ENCODE results near the gene SYNJ2.
"Not testable (repeated sequence)": the region's sequence is repeated elsewhere in the genome, so short reads cannot be mapped to it uniquely, and the experiment has no call there.

The SYNJ2 gene

DNA sequence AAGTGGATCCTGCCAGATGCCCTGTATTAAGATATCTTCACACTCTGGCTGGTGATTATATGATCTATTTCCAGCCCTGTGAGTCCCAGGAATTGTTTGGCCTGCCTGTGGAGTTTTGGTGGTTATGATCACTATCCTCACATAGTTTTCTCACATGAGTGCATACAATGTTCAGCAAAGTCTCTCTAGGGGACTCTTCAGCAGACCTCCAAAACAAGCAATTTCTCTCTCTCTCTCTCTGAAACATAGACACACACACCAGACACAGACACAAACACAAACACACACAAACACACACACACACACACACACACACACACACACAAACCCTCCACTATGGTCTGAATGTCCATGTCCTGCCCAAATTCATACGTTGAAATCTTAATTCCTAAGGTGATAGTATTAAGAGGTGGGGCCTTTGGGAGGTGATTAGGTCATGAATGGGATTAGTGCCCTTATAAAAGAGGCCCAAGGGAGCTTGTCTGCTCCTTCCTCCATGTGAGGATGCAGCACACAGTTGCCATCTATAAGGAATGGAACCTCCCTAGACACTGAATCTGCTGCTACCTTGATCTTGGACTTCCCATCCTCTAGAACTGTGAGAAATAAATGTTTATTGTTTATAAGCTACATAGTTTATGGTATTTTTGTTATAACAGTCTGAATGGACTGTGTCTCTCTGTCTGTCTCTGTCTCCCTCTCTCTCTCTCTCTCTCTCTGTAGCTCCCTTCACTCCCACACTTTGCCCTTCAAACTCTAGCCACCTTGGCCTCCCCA, 22.0 kb upstream of the SYNJ2 start:
- DNase-seq, result no peak

DNA sequence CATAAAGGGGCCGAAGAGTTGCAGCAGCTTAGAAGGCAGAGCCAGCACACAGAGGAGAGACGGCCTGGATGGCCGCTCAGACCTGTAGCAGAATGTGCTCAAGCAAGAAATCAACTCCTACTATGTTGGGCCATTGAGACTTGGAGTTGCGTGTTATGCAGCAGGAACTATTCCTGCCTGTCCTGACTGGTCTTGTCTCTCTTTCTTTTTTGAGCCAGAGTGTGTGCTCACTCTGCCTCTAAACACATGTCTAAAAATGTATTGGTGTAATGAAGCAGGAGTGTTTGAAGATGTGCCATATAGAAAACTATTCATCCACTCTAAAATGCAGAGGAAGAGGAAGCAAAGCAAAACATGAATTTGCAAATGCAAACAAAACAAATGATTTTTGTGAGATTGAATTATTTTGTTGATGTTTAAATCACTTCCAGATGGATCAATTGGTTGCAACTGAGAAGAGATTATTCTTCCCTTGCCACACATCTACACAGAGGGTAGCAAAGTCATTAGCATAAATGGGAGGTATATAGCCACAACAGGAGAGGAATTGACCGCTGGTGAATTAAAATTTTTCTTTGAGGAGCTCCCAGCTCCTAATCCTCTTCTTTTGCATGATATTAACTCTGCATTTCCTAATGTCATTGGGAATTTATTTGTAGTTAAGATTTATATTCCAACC, 20.4 kb upstream of the SYNJ2 start:
- DNase-seq, result no peak

DNA sequence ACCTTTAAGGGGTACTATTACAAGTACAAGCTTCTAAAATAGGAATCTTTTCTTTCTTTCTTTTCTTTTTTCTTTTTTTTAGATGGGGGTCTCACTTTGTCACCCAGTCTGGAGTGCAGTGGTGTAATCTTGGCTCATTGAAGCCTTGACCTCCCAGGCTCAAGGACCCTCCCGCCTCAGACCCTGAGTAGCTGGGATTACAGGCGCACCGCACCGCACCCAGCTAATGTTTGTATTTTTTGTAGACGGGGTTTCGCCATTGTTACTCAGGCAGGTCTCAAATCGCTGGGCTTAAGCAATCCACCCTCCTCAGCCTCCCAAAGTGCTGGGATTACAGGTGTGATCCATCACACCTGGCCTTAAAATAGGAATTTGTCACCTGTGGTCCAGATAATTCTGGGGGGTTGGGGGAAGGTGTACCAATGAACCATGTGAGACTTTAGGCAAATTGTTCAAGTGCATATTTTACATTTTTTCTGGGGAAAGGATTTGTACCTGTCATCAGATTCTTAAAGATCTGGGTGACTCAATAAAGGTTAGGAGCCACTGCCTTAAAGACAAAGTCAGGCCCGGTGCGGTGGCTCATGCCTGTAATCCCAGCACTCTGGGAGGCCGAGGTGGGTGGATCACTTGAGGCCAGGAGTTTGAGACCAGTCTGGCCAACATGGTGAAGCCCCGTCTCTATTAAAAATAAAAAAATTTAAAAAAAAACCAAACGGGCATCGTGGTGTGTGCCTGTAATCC, 19.7 kb upstream of the SYNJ2 start:
- no peak for DNase-seq

DNA sequence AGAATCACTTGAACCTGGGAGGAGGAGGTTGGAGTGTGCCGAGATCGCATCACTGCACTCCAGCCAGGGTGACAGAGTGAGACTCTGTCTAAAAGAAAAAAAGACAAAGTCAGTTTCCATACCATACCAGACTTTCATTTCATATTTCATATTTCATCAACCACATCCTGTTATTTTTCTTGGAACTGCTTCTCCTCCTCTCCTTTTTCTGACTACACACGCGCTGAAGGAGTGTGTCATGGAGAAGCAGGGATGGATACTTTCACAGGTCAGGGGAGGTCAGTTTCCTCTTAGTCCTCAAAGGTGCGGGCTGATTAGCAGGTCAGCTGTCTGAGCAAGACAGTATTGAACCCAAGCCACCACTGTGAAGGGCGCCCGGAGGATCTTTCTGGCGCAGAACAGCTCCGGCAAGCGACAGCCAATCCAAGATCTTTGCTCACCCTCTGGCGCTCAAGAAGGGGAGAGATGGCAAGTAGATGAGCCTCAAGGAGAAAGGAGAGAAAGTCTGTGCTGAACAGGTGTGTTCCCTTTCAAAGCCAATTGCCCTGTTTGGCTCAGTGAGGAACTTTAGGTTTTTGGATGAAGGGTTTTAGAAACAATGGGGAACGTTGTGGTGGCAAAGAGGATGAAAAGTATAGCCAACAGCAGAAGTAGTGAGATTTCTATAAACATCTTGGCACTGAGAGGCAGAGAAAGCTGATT, 18.9 kb upstream of the SYNJ2 start:
- DNase-seq, result no peak

DNA sequence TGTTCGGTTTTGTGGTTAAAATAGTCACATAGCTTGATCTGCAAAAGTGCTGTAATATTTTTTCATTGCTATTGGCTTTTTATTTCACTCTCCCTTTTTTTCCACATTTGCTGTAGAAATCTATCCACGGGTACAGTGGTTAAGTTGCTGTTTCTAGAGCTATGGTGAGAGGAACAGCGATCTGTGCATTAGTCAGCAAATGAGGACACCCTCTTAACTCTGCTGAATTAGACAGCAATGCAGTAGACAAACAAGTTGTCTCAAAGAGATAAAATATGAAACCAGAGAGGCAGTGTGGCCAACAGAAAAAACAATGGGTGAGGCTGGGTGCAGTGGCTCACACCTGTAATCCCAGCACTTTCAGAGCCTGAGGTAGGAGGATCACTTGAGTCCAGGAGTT, 17.6 kb upstream of the SYNJ2 start:
- no peak for DNase-seq

DNA sequence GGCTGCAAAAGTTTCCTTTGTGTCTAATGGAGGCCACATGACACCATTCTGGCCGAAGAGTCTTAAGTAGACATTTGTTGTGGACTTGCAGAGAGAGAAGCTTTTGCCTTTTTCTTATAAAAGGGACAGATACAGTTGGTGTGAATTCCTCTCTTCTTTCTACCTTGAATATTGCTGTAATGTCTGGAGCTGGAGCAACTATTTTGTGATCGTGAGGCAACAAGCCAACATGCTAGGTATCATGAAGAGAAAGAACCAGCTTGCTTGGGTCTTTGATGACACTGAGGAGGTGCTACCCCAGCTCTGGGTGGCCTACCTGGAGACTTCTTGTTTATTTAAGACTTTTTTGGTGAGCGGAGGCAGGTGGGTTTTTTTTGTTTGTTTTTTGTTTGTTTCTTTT, 16.3 kb upstream of the SYNJ2 start:
- DNase-seq, result no peak

DNA sequence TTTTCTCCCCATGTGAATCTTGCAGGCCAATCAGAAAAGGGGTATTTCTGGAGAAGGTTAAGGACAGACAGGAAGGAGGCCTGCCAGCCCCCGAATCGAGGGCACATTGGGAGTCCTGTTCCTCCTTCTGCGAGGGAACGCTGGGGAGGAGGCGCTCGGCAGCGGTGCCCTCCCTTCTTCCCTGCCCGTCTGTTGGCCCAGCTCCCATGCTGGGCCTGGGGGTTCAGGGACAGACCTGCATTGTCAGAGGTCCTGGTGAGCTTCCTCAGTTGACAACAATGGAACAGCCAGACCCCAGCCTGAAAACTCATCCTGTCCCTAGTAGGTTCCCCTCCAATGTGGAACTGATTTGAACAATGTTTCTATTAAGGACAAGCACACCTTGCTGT, 15.1 kb upstream of the SYNJ2 start:
- no peak for DNase-seq

DNA sequence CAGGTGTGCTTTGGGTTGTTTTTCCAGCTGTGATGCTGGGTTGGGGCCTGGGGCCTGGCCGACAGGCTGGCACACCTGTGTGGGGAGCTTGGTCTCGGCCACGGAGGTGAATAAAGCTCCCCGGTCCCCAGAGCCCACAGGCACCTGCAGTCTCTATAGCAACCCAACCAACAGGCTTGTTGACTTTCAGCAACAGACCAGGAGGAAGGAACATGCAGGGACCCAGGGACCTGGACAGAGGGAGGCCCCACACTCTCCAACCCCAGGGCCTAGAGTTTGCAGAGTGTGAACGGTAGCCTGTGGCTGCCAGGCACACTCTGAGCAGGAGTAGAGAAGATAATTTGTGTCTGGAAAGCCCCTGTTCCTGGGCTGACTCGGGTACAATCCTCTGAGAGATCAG, 14.6 kb upstream of the SYNJ2 start:
- no peak for DNase-seq

DNA sequence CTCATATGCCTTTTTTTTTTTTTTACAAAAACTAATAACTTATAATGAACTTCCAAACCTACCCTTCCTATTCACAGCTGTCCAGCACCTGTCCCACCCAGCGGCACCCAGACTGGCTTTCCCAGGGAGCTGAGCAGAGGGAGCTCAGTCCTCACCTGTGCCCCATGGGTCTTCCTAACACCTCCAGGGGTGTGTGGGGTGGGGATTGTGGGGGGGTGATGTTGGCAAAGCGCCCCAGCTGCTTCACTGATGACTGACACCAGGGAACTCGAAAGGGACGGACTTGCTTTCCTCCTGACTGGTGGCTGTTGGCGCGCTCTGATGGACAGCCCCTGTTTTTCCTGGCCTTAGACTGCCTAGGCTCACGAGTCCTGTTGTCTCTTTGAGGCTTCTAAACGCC, 14.2 kb upstream of the SYNJ2 start:
- no peak for DNase-seq

DNA sequence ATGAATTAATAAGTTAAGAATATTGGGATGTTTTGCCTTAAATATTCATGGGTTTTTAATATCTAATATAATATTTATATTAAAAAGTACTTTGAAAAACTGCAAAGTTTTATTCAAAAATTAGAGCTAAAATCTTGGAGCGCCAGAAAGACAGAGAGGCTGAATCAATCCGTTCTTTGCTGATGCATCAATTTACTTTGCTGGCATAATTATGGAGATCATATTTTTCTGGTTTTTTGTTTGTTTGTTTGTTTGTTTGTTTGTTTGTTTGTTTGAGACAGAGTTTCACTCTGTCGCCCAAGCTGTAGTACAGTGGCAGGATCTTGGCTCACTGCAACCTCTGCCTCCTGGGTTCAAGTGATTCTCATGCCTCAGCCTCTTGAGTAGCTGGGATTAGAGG, 9.5 kb upstream of the SYNJ2 start:
- DNase-seq, result not testable (repeated sequence)

DNA sequence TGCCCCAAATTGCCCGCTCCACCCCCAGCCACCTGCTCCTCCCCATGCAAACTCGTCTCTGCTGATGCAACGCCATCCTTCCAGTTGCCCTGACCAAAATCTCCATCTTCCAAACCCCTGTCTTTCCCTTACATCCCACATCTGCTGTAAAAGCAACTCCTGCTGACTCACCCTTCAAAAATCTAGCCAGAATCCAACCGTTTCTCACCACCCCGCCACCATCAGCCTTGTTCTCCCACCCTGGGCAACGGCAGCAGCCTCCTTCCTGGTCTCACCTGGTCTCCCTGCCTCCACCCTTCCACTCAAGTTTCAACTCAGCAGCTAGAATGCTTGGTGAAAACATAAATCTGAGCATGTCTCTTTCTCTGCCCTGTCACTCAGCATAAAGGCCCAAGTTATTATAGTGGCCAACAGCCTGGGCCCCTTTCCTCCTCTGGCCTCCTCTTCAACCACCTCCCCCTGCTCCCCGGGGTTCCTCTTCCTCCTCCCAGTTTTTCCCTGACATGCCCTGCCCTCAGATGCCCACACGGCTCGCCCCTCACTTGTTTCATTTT, 7.2 kb upstream of the SYNJ2 start:
- DNase-seq, result no peak

DNA sequence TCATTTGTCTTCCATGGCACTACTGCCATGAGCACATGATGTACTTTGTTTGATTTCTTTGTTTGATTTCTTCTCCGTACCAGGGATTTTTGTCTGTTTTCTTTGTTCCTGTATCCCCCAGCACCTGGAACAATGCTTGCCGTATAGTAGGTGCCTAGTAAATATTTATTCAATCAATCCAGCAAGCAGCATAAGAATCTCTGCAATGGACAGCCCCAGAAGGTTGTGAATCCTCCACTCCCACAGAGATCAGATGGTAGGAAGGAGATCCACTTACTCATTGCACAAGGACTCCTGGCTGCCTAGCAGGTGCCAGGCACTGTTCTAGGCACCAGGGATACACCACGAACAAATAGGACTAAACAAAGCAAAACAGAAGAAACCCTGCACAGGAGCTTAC, 6.7 kb upstream of the SYNJ2 start:
- DNase-seq, result no peak

DNA sequence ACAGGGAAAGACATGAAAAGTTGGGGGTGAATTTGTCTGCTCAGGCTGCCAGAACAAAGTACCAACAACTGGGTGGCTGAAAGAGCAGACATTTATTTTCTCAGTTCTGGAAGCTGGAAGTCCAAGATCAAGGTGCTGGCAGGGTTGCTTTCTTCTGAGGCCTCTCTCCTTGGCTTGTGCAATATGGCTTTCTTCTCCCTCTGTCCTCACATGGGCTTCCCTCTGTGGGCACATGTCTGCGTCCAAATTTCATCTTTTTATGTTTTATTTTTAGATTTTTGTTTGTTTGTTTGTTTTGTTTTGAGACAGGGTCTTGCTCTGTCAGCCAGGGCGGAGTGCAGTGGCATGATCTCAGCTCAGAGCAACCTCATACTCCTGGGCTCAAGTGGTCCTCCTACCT, 6.2 kb upstream of the SYNJ2 start:
- DNase-seq, result no peak

DNA sequence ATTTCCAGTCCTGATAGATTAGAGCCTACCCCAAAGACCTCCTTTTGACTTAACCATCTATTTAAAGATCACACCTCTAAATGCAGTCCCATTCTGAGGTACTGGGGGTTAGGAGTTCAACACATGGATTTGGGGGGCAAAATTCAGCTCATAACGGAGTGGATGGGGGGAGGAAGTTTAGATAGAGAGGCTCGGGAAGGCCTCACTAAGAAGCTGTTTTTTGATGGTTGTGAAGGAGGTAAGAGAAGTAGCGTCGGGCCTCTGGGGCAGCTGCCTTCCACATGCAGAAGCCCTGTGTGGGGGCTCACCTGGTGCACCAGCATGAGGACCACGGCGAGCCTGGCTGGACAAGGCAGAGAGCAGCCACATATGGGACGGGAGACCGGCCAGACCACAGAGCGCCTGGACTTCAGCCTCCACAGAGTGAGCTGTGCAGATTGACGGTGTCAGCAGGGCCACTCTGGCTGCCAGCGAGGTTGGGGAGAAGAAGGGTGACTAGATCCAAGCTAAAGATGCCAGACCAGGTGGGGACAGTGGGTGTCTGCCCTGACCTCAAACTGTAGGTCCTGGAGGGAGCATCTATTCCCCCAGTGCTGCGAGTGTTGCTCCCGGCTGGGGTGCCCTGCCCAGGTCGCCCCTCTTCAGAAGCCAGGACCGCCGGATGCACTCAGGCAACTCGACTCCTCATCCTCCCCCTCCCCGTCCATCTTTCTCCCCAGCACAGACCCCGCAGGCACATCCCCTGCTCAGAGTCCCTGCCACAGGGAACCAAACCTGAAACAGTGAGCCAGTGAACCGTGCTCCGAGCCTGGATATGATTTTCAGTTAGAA, 5.1 kb upstream of the SYNJ2 start:
- no peak for DNase-seq

DNA sequence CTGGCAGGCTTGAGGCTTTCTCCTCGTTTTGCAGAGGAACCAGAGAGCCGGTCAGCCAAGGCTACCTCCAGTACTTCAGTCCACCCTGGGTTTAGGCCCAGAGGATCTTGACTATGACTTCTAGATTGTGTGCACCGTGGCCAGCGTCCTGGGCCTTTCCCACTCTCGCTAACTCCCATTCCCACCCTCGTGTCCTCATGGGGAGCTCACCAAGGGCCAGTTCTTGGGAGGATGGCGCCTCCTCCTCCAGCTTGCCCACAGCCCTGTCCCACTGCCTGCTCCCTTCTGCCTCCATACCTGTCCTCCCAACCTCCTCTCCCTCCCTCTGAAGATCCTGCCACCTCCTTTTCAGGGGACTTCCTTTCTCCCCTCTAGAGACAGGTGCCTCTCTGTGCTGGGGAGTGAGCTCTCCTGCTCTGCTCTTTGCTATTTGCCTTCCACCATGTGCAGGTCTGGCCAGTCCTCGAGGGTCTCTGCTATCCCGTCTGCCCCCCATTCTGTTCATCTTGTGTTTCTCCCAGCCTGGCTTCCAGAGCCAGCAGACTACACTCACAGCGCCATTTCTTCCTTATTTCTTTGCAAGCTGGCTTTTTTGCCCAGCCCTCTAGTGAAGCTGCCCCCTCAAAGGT, 4.4 kb upstream of the SYNJ2 start:
- DNase-seq, result no peak

DNA sequence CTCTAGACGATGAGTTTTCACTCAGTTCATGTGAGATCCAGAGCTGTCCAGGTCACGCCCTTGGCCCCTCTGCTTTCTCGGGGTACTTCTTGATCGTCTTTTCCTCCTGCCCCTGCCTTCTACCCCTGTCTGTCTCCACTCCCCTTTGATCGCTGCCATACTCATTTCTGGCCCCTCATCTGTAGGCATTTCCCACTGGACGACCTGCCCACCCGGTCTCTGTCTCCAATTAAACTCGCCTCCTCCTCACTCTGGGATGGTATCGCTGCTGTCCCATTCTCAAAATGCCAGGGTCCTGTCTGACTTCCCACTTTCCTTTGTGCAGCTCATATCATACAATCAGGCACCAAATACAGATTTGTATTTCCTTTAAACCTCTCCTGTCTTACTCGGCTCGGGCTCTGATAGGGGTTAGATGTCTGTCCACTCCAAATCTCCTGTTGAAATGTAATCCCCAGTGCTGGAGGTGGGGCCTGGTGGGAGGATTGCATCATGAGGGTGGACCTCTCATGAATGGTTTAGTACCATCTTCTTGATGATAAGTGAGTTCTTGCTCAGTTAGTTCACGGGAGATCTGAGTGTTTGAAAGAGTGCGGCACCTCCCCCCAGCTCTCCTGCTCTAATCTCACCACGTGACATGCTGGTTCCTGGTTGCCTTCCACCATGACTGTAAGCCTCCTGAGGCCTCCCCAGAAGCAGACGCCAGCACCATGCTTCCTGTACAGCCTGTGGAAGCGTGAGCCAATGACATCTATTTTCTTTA, 3.5 kb upstream of the SYNJ2 start:
- no peak for DNase-seq

DNA sequence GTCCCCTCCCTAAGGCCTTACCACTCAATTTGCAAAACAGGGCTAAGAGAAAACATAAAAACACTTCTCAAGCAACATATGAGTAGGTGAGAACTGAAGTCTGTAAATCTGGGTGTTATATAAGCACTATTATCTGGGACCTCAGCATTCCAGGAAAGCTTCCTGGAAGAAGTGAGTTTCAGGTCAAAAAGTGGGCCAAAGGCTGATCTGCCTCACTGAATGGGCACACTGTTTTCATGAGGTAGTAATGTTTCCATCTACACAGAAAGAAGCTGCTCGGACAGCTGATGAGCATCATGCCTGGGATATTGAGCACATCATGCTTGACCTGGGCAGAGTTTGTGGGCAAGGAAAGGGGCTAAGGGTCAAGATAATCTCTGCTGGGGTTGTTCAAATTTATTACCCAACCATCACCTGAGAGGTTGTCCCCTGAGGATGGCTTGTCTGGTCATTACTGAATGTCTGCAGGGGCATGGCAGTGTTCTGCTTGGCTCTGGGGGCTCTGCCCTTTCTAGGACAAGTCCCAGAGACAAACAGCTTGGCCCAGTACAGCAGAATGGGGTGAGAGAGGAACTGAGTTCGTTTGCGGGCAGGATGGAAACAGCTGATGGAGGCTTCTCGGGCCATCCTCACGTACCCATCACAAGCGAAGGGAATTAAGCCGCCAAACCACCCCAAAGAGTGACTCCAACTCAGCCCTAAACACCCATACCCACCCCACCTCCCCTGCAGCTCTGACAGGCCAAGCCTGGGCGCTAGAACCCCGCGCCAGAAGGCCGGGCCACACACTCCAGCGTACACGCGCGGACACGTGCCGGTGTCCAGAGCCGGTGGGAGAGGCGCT, 1.2 kb upstream of the SYNJ2 start:
- DNase-seq, result no peak

DNA sequence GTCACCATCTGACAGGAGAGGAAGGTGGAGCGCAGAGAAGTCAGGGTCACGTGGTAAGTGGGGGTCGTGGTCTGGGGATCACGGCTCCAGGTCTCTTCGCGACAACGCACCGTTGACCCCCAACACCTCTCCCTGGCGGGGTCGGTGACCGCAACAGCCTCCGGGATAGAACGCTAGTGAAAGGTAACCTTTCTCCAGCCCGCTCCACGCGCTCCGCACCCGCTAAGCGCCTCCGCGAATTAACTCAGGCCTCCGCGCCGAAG, 600 bp upstream of the SYNJ2 start:
- no peak for DNase-seq

DNA sequence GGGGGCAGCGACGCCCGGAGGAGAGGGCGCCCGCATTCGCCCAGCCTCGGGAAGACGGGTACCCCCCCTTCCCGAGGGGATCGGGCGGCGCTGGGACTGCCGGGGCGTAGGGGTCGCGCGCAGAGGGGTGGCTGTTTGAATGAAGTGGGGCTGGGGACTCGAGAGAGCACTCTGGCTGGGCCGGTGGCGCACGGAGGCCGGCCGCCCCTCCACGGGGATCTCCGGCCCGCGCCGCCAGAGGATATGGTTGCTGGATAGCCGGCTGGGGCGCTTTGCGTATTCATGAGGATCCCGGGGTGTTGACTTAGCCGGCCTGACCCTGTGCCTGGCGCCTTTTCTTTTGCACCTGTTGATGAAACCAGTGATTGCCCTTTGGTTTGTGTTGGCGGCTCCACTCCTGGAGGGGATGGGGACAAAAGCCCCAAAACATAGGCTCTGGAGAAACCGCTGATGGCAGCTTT, 469 bp downstream of the SYNJ2 start:
- no peak for DNase-seq

All from CD4-positive, alpha-beta T cell treated with Interleukin-4 for 4 hours (primary cell).